GM12878 (cell line): Measurements from ENCODE around the gene CACNA2D2.

Experiments used
- CEBPB ChIP-seq, 2 experiments: fragments of 150-350 bp in 1 of 2; IDR thresholded peaks; 2 replicates each; pipeline ENCODE4 v1.6.1; 2012 to 2014; ENCODE audit warnings: low read depth in 2 of 2, low read length in 2 of 2, borderline replicate concordance in 1 of 2, inconsistent platforms in 1 of 2
- EGR1 ChIP-seq, 2 experiments: IDR thresholded peaks; 1 replicate in 1 of 2; 2 replicates in 1 of 2; pipeline ENCODE4 v1.6.1; 2011 to 2012; ENCODE audit warnings: low read depth in 2 of 2, low read length in 2 of 2, borderline replicate concordance in 1 of 2, mild to moderate bottlenecking in 1 of 2, moderate library complexity in 1 of 2
- KAT2A ChIP-seq: conservative IDR thresholded peaks from 2 replicates; pipeline ENCODE4 v1.6.1; 2011; ENCODE audit warnings: low read depth, low read length; ENCODE audit not compliant: control insufficient read depth
- KDM1A ChIP-seq: fragments of 200-600 bp; sonication (generic); IDR thresholded peaks from 2 replicates; pipeline ENCODE4 v1.6.1; 2016; ENCODE audit warnings: borderline replicate concordance
- POLR2A ChIP-seq: IDR thresholded peaks from 2 replicates; pipeline ENCODE4 v1.6.1; 2011; ENCODE audit warnings: low read depth, mild to moderate bottlenecking, low read length
- POLR2AphosphoS2 ChIP-seq: IDR thresholded peaks from 2 replicates; pipeline ENCODE4 v1.6.1; 2011; ENCODE audit warnings: low read depth, mild to moderate bottlenecking, low read length, improper control_type of control experiment, moderate library complexity
- POLR2AphosphoS5 ChIP-seq: IDR thresholded peaks from 2 replicates; pipeline ENCODE4 v1.6.1; 2011; ENCODE audit warnings: mild to moderate bottlenecking, low read length, inconsistent platforms
- SREBF1 ChIP-seq: IDR thresholded peaks from 2 replicates; pipeline ENCODE4 v1.6.1; 2012; ENCODE audit warnings: mild to moderate bottlenecking, low read length
- ZNF24 ChIP-seq: fragments of 450-650 bp; IDR thresholded peaks from 2 replicates; pipeline ENCODE4 v1.6.1; 2017; ENCODE audit warnings: antibody characterized with exemption, mild to moderate bottlenecking
- TF ChIP-seq, protein P1 (sequence below), 3 experiments: IDR thresholded peaks in 2 of 3; conservative IDR thresholded peaks in 1 of 3; 2 replicates each; pipeline ENCODE4 v1.5.1; 2011; ENCODE audit warnings: low read depth in 3 of 3, low read length in 3 of 3, mild to moderate bottlenecking in 3 of 3, control low read depth in 2 of 3, moderate library complexity in 2 of 3, inconsistent platforms in 1 of 3, mixed read lengths in 1 of 3; ENCODE audit not compliant: control insufficient read depth in 2 of 3, insufficient read depth in 1 of 3; ENCODE audit errors: extremely low read depth in 1 of 3
- TF ChIP-seq, protein P2 (sequence below): fragments of 450-650 bp; IDR thresholded peaks from 2 replicates; pipeline ENCODE4 v1.6.1; 2016; ENCODE audit warnings: mild to moderate bottlenecking, moderate library complexity, borderline replicate concordance

DNA sequence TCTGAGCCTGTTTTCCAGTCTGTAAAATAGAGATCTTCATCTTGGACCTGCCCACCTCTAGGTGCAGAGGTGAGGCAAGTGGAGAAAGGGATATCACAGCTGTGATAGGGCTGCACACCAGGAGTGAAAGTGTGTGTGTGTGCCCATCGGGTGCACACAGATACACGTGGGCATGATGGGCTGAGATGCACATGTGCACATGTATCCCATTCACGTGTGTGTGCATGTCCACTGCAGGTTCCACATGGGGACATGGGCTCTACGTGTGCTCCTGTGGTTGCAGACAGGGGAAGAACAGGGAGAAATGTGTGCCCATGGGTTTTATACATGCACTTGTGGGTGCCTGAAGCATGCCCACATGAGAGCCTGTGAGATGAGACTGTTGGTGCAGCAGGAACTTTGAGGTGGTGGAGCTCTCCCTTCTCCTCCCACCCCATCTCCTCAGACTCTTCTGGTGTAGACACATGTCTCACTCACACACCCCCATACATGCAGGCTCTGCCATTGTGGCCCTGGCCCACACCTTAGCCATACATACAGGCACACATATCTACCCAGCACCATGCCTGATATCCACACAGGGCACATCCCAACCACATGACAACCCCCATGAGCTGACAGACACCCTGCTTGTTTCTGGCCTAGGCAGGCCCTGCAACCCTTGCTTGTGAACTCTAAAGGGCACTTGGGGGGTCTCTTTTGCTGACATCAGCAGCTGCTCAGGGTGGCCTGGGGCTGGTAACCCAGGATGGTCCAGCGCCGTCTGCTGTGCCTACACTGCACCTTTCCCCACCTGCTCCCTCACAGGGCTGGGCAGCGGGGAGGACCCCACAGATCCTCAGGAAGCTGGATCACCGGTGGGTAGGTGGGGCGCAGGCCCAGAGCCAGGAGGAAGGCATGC is 86.4 kb downstream of the CACNA2D2 start:
- TF ChIP-seq, protein P1, sequence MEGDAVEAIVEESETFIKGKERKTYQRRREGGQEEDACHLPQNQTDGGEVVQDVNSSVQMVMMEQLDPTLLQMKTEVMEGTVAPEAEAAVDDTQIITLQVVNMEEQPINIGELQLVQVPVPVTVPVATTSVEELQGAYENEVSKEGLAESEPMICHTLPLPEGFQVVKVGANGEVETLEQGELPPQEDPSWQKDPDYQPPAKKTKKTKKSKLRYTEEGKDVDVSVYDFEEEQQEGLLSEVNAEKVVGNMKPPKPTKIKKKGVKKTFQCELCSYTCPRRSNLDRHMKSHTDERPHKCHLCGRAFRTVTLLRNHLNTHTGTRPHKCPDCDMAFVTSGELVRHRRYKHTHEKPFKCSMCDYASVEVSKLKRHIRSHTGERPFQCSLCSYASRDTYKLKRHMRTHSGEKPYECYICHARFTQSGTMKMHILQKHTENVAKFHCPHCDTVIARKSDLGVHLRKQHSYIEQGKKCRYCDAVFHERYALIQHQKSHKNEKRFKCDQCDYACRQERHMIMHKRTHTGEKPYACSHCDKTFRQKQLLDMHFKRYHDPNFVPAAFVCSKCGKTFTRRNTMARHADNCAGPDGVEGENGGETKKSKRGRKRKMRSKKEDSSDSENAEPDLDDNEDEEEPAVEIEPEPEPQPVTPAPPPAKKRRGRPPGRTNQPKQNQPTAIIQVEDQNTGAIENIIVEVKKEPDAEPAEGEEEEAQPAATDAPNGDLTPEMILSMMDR (IDR thresholded peaks at IDR 0.05 in 2 of 3, conservative IDR thresholded peaks at IDR 0.05 in 1 of 3; ENCODE audit: control insufficient read depth in 2 of 3, extremely low read depth in 1 of 3, insufficient read depth in 1 of 3, low read depth in 3 of 3, low read length in 3 of 3): no peak
- TF ChIP-seq POLR2AphosphoS5 (no peak), POLR2A (no peak), KDM1A (no peak), POLR2AphosphoS2 (no peak), ZNF24 (no peak), EGR1 (IDR thresholded peaks at IDR 0.05; ENCODE audit: borderline replicate concordance in 1 of 2, low read depth in 2 of 2, low read length in 2 of 2) (no peak), KAT2A (no peak), SREBF1 (no peak), CEBPB (IDR thresholded peaks at IDR 0.05; ENCODE audit: borderline replicate concordance in 1 of 2, low read depth in 2 of 2, low read length in 2 of 2) (no peak)
- TF ChIP-seq, protein P2, sequence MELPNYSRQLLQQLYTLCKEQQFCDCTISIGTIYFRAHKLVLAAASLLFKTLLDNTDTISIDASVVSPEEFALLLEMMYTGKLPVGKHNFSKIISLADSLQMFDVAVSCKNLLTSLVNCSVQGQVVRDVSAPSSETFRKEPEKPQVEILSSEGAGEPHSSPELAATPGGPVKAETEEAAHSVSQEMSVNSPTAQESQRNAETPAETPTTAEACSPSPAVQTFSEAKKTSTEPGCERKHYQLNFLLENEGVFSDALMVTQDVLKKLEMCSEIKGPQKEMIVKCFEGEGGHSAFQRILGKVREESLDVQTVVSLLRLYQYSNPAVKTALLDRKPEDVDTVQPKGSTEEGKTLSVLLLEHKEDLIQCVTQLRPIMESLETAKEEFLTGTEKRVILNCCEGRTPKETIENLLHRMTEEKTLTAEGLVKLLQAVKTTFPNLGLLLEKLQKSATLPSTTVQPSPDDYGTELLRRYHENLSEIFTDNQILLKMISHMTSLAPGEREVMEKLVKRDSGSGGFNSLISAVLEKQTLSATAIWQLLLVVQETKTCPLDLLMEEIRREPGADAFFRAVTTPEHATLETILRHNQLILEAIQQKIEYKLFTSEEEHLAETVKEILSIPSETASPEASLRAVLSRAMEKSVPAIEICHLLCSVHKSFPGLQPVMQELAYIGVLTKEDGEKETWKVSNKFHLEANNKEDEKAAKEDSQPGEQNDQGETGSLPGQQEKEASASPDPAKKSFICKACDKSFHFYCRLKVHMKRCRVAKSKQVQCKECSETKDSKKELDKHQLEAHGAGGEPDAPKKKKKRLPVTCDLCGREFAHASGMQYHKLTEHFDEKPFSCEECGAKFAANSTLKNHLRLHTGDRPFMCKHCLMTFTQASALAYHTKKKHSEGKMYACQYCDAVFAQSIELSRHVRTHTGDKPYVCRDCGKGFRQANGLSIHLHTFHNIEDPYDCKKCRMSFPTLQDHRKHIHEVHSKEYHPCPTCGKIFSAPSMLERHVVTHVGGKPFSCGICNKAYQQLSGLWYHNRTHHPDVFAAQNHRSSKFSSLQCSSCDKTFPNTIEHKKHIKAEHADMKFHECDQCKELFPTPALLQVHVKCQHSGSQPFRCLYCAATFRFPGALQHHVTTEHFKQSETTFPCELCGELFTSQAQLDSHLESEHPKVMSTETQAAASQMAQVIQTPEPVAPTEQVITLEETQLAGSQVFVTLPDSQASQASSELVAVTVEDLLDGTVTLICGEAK: no peak
